Measurements from ENCODE around the gene HS6ST2.

- TF ChIP-seq CTCF (optimal IDR thresholded peaks at IDR 0.05 in 1 of 3, IDR thresholded peaks at IDR 0.05 in 1 of 3, conservative IDR thresholded peaks at IDR 0.05 in 1 of 3; ENCODE audit: extremely low read depth in 1 of 3, insufficient read depth in 2 of 3, low read length in 3 of 3) (no peak), EZH2 (IDR thresholded peaks at IDR 0.05; ENCODE audit: low read length) (no peak)
Observed at GRCh38 chrX:132692526-132692925, 265.9 kb downstream of the HS6ST2 start.
